ENCODE results near the gene ZSWIM9. TPM values are rescaled to one million over a fixed set of nuclear protein-coding genes. Genes with fewer than 3 reads are reported as not detected.

The ZSWIM9 gene
- polyA plus RNA-seq, 1 of the 3 experiments (the other 2 are of a cell fraction): 2.2 TPM

- WGBS (ENCODE audit: low lambda C conversion rate): 98% methylated on average over 9 of the region's 9 CpGs
- no peak for TF ChIP-seq NRF1 (IDR thresholded peaks at IDR 0.05; ENCODE audit: low read depth, low read length)
- TF ChIP-seq FOXJ3 (CRISPR knock-in tag; IDR thresholded peaks at IDR 0.05): no peak
- no peak for TF ChIP-seq EP300 (IDR thresholded peaks at IDR 0.05; ENCODE audit: borderline replicate concordance in 1 of 2, low read depth in 1 of 2, low read length in 1 of 2)
- no peak for TF ChIP-seq PBX3 (IDR thresholded peaks at IDR 0.05)
- TF ChIP-seq FOXM1 (IDR thresholded peaks at IDR 0.05; ENCODE audit: low read depth): no peak
- no peak for TF ChIP-seq GATA2 (CRISPR knock-in tag; IDR thresholded peaks at IDR 0.05)
- no peak for TF ChIP-seq SMC3 (IDR thresholded peaks at IDR 0.05; ENCODE audit: low read depth, low read length)
- no peak for TF ChIP-seq MEF2A (IDR thresholded peaks at IDR 0.05; ENCODE audit: borderline replicate concordance, low read depth)
- TF ChIP-seq IRF3 (IDR thresholded peaks at IDR 0.05; ENCODE audit: low read depth, low read length): no peak
- H3K27me3 ChIP-seq (ENCODE audit: insufficient read depth): no peaks in the 10 kb centered on the region
- POLR2A ChIA-PET: no interaction called here
- no peaks in the 10 kb centered on the region for H4K20me1 ChIP-seq (ENCODE audit: insufficient read depth)
- peaks cover 5% of the 10 kb centered on the region for H3F3A ChIP-seq (replicated peaks; ENCODE audit: insufficient read depth)
- H3K36me3 ChIP-seq (replicated peaks in 1 of 2; ENCODE audit: control insufficient read depth in 1 of 2, insufficient read depth in 2 of 2, low read length in 1 of 2): peaks cover 0 to 13% of the 10 kb centered on the region in 2 experiments
- no peaks in the 10 kb centered on the region for H3K79me2 ChIP-seq (ENCODE audit: insufficient read depth)
- no peaks in the 10 kb centered on the region for H3K9me2 ChIP-seq
- DNase-seq: no peak
- no peaks in the 10 kb centered on the region for H3K4me1 ChIP-seq (ENCODE audit: control insufficient read depth in 1 of 2, insufficient read depth in 2 of 2, low read depth in 1 of 2, low read length in 1 of 2)
- CTCF ChIA-PET: interaction anchor here (0.7 kb wide), 1 partner anchor 84 kb away, joined by 3 read pairs; no protein-coding TSS in a partner anchor
- no peak overlapping the region for H2AFZ ChIP-seq (ENCODE audit: low read depth)
- H3K9me3 ChIP-seq: peaks cover 8% of the 10 kb centered on the region; the same call in 1 of the 2 replicates
- no peak overlapping the region for H3K4me2 ChIP-seq
- H3K4me3 ChIP-seq (ENCODE audit: low read depth in 2 of 2, low read length in 1 of 2): no peak overlapping the region
- H3K9ac ChIP-seq: no peak overlapping the region
- no peak overlapping the region for H3K27ac ChIP-seq (ENCODE audit: low read depth in 2 of 2, low read length in 1 of 2)
These were observed 12.9 kb downstream of the ZSWIM9 start for GRCh38 chr19:48183356-48183755.

GRCh38 chr19:48186015-48186414, 15.5 kb downstream of the ZSWIM9 start:
- ChIA-PET CTCF (interaction anchor here (1.2 kb wide), 1 partner anchor 8 kb away, joined by 3 read pairs; no protein-coding TSS in a partner anchor), POLR2A (no interaction called here)
- no peak for TF ChIP-seq MAX (IDR thresholded peaks at IDR 0.05; ENCODE audit: low read depth)
- no peak for TF ChIP-seq JUND (IDR thresholded peaks at IDR 0.05)
- no peak for TF ChIP-seq FOSL2 (IDR thresholded peaks at IDR 0.05; ENCODE audit: borderline replicate concordance, low read depth)
- no peak for TF ChIP-seq TCF12 (IDR thresholded peaks at IDR 0.05)
- no peak for TF ChIP-seq MXI1 (IDR thresholded peaks at IDR 0.05; ENCODE audit: low read depth, low read length)
- no peak for TF ChIP-seq NFIC (IDR thresholded peaks at IDR 0.05; ENCODE audit: borderline replicate concordance)
- no peak for TF ChIP-seq GABPA (IDR thresholded peaks at IDR 0.05; ENCODE audit: low read depth)
- no peaks in the 10 kb centered on the region for H4K20me1 ChIP-seq (ENCODE audit: insufficient read depth)
- H3K4me2 ChIP-seq: no peak overlapping the region
- H3K9me2 ChIP-seq: no peaks in the 10 kb centered on the region
- 92% methylated on average over 5 of the region's 5 CpGs for WGBS (ENCODE audit: low lambda C conversion rate)
- H2AFZ ChIP-seq (ENCODE audit: low read depth): no peak overlapping the region
- H3K9ac ChIP-seq: no peak overlapping the region
- H3F3A ChIP-seq (replicated peaks; ENCODE audit: insufficient read depth): peaks cover 5% of the 10 kb centered on the region
- DNase-seq: no peak
- peaks cover 0 to 12% of the 10 kb centered on the region in 2 experiments for H3K36me3 ChIP-seq (replicated peaks in 1 of 2; ENCODE audit: control insufficient read depth in 1 of 2, insufficient read depth in 2 of 2, low read length in 1 of 2)
- peaks cover 8% of the 10 kb centered on the region; the same call in 1 of the 2 replicates for H3K9me3 ChIP-seq
- no peaks in the 10 kb centered on the region for H3K79me2 ChIP-seq (ENCODE audit: insufficient read depth)
- H3K4me3 ChIP-seq (ENCODE audit: low read depth in 2 of 2, low read length in 1 of 2): no peak overlapping the region
- no peaks in the 10 kb centered on the region for H3K4me1 ChIP-seq (ENCODE audit: control insufficient read depth in 1 of 2, insufficient read depth in 2 of 2, low read depth in 1 of 2, low read length in 1 of 2)
- H3K27ac ChIP-seq (ENCODE audit: low read depth in 2 of 2, low read length in 1 of 2): no peak overlapping the region
- H3K27me3 ChIP-seq (ENCODE audit: insufficient read depth): no peaks in the 10 kb centered on the region

Data from SK-N-SH (cell line).